Caco-2 (cell line): ENCODE measurements around the gene CACUL1. TPM values are rescaled to one million over a fixed set of nuclear protein-coding genes. Genes with fewer than 3 reads are reported as not detected.

Source experiments
- BruUV-seq: library from RNA; stranded (reverse); fragments of 400-500 nt; replicated peaks from 2 replicates; lab custom pipeline; 2021; lab: Mats Ljungman, UMichigan
- CTCF ChIA-PET: fragments of 300-600 bp; sonication (Branson Sonifier 250); formaldehyde crosslinking; loops from one replicate; lab custom pipeline; 2022; ENCODE audit warnings: antibody characterized with exemption; lab: Charles Lee
- POLR2A ChIA-PET: fragments of 300-600 bp; sonication (Branson Sonifier 250); formaldehyde crosslinking; loops from one replicate; lab custom pipeline; 2022; ENCODE audit warnings: antibody characterized with exemption; lab: Charles Lee
- DNase-seq, 2 experiments: peaks; one replicate each; pipeline versions ENCODE4 v3.0.0 to v3.0.0-alpha.2; 2020 to 2022
- H3K27me3 ChIP-seq: replicated peaks from 2 replicates; pipeline ENCODE4 v1.6.0; 2011; ENCODE audit warnings: low read length; ENCODE audit not compliant: control insufficient read depth, insufficient read depth
- H3K36me3 ChIP-seq: 2 replicates; pipeline ENCODE4 v1.5.1; 2011; ENCODE audit warnings: low read length; ENCODE audit not compliant: control insufficient read depth, insufficient read depth
- H3K4me1 ChIP-seq: fragments of 250-450 bp; sonication (Bioruptor Pico); 2 replicates; pipeline ENCODE4 v1.5.1; 2020; ENCODE audit warnings: mild to moderate bottlenecking
- H3K4me3 ChIP-seq: 2 replicates; pipeline ENCODE4 v1.5.1; 2011; ENCODE audit warnings: low read depth, mild to moderate bottlenecking, control low read depth, low read length
- H3K9me3 ChIP-seq: fragments of 250-450 bp; sonication (Bioruptor Pico); 2 replicates; pipeline ENCODE4 v1.5.1; 2020; ENCODE audit warnings: mild to moderate bottlenecking, moderate library complexity
- H3K27ac Mint-ChIP-seq: one replicate; pipeline ENCODE4 v1.8.0; 2022; ENCODE audit warnings: mixed read lengths; ENCODE audit not compliant: unreplicated experiment
- H3K27me3 Mint-ChIP-seq: one replicate; pipeline ENCODE4 v1.8.0; 2022; ENCODE audit warnings: mixed read lengths; ENCODE audit not compliant: insufficient read depth, unreplicated experiment
- H3K36me3 Mint-ChIP-seq: one replicate; pipeline ENCODE4 v1.8.0; 2022; ENCODE audit warnings: mild to moderate bottlenecking, mixed read lengths; ENCODE audit not compliant: insufficient read depth, unreplicated experiment
- H3K4me1 Mint-ChIP-seq: one replicate; pipeline ENCODE4 v1.8.0; 2022; ENCODE audit warnings: low read depth, mixed read lengths; ENCODE audit not compliant: unreplicated experiment
- H3K4me3 Mint-ChIP-seq: one replicate; pipeline ENCODE4 v1.8.0; 2022; ENCODE audit warnings: mild to moderate bottlenecking, moderate library complexity, mixed read lengths; ENCODE audit not compliant: unreplicated experiment
- H3K9me3 Mint-ChIP-seq: one replicate; pipeline ENCODE4 v1.8.0; 2022; ENCODE audit warnings: mixed read lengths; ENCODE audit not compliant: unreplicated experiment
- CTCF ChIP-seq, 2 experiments: fragments of 200-600 bp in 1 of 2; IDR thresholded peaks; 1 replicate in 1 of 2; 2 replicates in 1 of 2; pipeline versions ENCODE4 v1.5.1 to v1.8.0; 2011 to 2022; ENCODE audit warnings: antibody characterized with exemption in 1 of 2, control low read depth in 1 of 2, inconsistent platforms in 1 of 2, low read depth in 1 of 2, low read length in 1 of 2, mild to moderate bottlenecking in 1 of 2, moderate library complexity in 1 of 2; ENCODE audit not compliant: insufficient read depth in 1 of 2, severe bottlenecking in 1 of 2, unreplicated experiment in 1 of 2
- intact Hi-C: fragments of 100-400 bp; cut with micrococcal nuclease; formaldehyde crosslinking; loops from one replicate; pipeline ENCODE4 v1.10.0; 2022; ENCODE audit not compliant: unreplicated experiment
- total RNA-seq: library from RNA; stranded (reverse); gene quantifications from 2 replicates; pipeline ENCODE4 v1.2.3, GENCODE V29; 2022

Gene CACUL1
- total RNA-seq, 1 experiment from 2014 or later = 39.2 TPM

GRCh38 chr10:118760265-118760664 is 5.5 kb upstream of the CACUL1 start:
- H3K27me3 Mint-ChIP-seq = no peaks in the 10 kb centered on the region
- H3K4me3 ChIP-seq = no peak overlapping the region
- intact Hi-C loops = no loop called here
- no TSS peak for BruUV-seq
- no peaks in the 10 kb centered on the region for H3K4me1 ChIP-seq
- H3K36me3 Mint-ChIP-seq = peaks cover 2% of the 10 kb centered on the region
- H3K27ac Mint-ChIP-seq = no peak overlapping the region
- no peaks in the 10 kb centered on the region for H3K9me3 Mint-ChIP-seq
- ChIA-PET CTCF (no interaction called here), POLR2A (no interaction called here)
- TF ChIP-seq CTCF (IDR thresholded peaks at IDR 0.05; ENCODE audit: insufficient read depth in 1 of 2, low read depth in 1 of 2, low read length in 1 of 2, severe bottlenecking in 1 of 2, unreplicated experiment in 1 of 2) = no peak
- H3K27me3 ChIP-seq = no peaks in the 10 kb centered on the region; the same call in 1 of the 2 replicates
- no peak overlapping the region for H3K4me3 Mint-ChIP-seq
- no peak for DNase-seq
- no peaks in the 10 kb centered on the region for H3K9me3 ChIP-seq
- peaks cover 6% of the 10 kb centered on the region for H3K4me1 Mint-ChIP-seq
- H3K36me3 ChIP-seq = no peaks in the 10 kb centered on the region

GRCh38 chr10:118758449-118758848 is 3.7 kb upstream of the CACUL1 start:
- H3K27me3 ChIP-seq = no peaks in the 10 kb centered on the region; the same call in 1 of the 2 replicates
- Mint-ChIP-seq H3K4me1 (peaks cover 9% of the 10 kb centered on the region), H3K27me3 (no peaks in the 10 kb centered on the region), H3K27ac (no peak overlapping the region), H3K36me3 (peaks cover 11% of the 10 kb centered on the region), H3K4me3 (no peak overlapping the region), H3K9me3 (no peaks in the 10 kb centered on the region)
- intact Hi-C loops = loop anchor here (5.0 kb wide), 1 partner anchor 269 kb away; the partner anchor contains the start of gene NANOS1
- peaks cover 1% of the 10 kb centered on the region; the same call in 1 of the 2 replicates for H3K4me1 ChIP-seq
- POLR2A ChIA-PET = interaction anchor here (0.5 kb wide), 1 partner anchor 270 kb away, joined by 4 read pairs; no protein-coding TSS in a partner anchor
- no peak for TF ChIP-seq CTCF (IDR thresholded peaks at IDR 0.05; ENCODE audit: insufficient read depth in 1 of 2, low read depth in 1 of 2, low read length in 1 of 2, severe bottlenecking in 1 of 2, unreplicated experiment in 1 of 2)
- no TSS peak for BruUV-seq
- CTCF ChIA-PET = no interaction called here
- no peak for DNase-seq
- H3K4me3 ChIP-seq = no peak overlapping the region
- H3K9me3 ChIP-seq = no peaks in the 10 kb centered on the region
- H3K36me3 ChIP-seq = no peaks in the 10 kb centered on the region

GRCh38 chr10:118754229-118754555 is 578 bp downstream of the CACUL1 start:
- Histone ChIP-seq H3K27me3 (no peaks in the 10 kb centered on the region), H3K4me3 (peak overlapping the region; percentile 98), H3K9me3 (no peaks in the 10 kb centered on the region), H3K36me3 (no peaks in the 10 kb centered on the region), H3K4me1 (peaks cover 14% of the 10 kb centered on the region)
- CTCF ChIA-PET = interaction anchor here (0.6 to 1.6 kb wide), 5 partner anchors 26 to 184 kb away, joined by 3 to 8 read pairs (median 3); no protein-coding TSS in a partner anchor
- H3K9me3 Mint-ChIP-seq = no peaks in the 10 kb centered on the region
- peaks cover 11% of the 10 kb centered on the region for H3K36me3 Mint-ChIP-seq
- DNase-seq = peak; percentile 57 to 66
- BruUV-seq = no TSS peak
- peak overlapping the region; percentile 97 for H3K4me3 Mint-ChIP-seq
- no peak for TF ChIP-seq CTCF (IDR thresholded peaks at IDR 0.05; ENCODE audit: insufficient read depth in 1 of 2, low read depth in 1 of 2, low read length in 1 of 2, severe bottlenecking in 1 of 2, unreplicated experiment in 1 of 2)
- POLR2A ChIA-PET = interaction anchor here (1.2 kb wide), 1 partner anchor 275 kb away, joined by 5 read pairs; the partner anchor contains the start of gene NANOS1
- intact Hi-C loops = no loop called here
- peak overlapping the region; percentile 95 for H3K27ac Mint-ChIP-seq
- H3K27me3 Mint-ChIP-seq = no peaks in the 10 kb centered on the region
- peaks cover 18% of the 10 kb centered on the region for H3K4me1 Mint-ChIP-seq
